Astrocyte (in vitro differentiated cells and primary cell): ENCODE results near the gene TMEM63C.

Source experiments
- EZH2 ChIP-seq: IDR thresholded peaks from 2 replicates; pipeline ENCODE4 v1.6.1; 2012; ENCODE audit warnings: mild to moderate bottlenecking, low read length, inconsistent platforms; ENCODE audit not compliant: insufficient read depth
- TF ChIP-seq, protein P1 (sequence below): IDR thresholded peaks from 2 replicates; pipeline ENCODE4 v1.5.1; 2011; ENCODE audit warnings: low read depth, mild to moderate bottlenecking, inconsistent platforms, low read length, moderate library complexity; ENCODE audit not compliant: insufficient read depth

DNA sequence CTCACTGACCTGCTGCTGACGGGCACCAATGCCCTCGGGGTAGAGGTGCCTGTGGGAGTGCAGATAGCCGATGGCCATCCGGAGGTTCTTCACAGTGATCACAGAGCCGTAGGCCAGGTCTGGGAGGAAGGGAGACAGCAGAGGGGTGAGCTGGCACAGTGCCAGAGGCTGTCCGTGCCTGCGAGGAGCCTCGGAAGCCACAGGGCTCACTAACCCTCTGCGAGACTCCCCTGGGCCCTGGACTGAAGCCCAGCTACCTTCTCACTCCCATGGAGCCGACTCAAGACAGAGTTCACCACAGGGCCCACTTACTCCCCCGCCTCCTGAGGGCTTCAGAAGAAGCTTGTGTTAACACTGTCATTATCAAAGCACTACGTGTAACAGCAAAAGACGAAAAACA, 114.6 kb downstream of the TMEM63C start:
- TF ChIP-seq, protein P1, sequence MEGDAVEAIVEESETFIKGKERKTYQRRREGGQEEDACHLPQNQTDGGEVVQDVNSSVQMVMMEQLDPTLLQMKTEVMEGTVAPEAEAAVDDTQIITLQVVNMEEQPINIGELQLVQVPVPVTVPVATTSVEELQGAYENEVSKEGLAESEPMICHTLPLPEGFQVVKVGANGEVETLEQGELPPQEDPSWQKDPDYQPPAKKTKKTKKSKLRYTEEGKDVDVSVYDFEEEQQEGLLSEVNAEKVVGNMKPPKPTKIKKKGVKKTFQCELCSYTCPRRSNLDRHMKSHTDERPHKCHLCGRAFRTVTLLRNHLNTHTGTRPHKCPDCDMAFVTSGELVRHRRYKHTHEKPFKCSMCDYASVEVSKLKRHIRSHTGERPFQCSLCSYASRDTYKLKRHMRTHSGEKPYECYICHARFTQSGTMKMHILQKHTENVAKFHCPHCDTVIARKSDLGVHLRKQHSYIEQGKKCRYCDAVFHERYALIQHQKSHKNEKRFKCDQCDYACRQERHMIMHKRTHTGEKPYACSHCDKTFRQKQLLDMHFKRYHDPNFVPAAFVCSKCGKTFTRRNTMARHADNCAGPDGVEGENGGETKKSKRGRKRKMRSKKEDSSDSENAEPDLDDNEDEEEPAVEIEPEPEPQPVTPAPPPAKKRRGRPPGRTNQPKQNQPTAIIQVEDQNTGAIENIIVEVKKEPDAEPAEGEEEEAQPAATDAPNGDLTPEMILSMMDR = no peak
- TF ChIP-seq EZH2 = no peak
